ENCODE measurements around the gene PRKAR2A.

The PRKAR2A gene

DNA sequence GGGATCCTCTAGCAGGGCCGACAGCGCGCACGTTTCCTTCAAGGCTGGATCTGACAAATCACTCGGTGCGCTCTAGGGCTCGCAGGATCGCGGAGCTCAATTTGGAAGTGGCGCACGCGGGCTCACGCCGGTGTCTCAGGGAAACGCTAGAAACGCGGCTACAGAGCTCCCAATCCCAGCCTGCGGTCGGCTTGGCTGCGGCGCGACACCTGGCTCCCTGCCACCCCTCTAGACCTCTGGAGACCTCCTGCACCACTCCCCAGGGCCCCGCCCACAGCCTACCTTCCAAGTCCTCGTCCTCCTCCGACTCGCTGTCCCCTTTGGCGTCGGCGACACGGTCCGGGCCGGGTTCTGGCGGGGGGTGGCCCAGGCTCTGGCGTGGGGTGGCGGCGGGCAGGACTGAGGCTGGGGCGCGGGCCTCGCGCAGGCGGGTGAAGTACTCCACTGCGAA, 596 bp downstream of the PRKAR2A start (continued):
- peak; percentile 11; the same call in 1 of the 2 replicates for TF ChIP-seq HIC1 (tag by site-specific recombination; IDR thresholded peaks at IDR 0.05)
- TF ChIP-seq ZNF121 (tag by site-specific recombination; IDR thresholded peaks at IDR 0.05) = no peak
- TF ChIP-seq ZFHX2 (tag by site-specific recombination; conservative IDR thresholded peaks at IDR 0.05) = peak; percentile 73
- peak; percentile 88 for TF ChIP-seq ZBTB48 (tag by site-specific recombination; IDR thresholded peaks at IDR 0.05)
- TF ChIP-seq GLIS2 (tag by site-specific recombination; IDR thresholded peaks at IDR 0.05) = peak; percentile 89
- TF ChIP-seq ZNF621 (tag by site-specific recombination; IDR thresholded peaks at IDR 0.05) = no peak

DNA sequence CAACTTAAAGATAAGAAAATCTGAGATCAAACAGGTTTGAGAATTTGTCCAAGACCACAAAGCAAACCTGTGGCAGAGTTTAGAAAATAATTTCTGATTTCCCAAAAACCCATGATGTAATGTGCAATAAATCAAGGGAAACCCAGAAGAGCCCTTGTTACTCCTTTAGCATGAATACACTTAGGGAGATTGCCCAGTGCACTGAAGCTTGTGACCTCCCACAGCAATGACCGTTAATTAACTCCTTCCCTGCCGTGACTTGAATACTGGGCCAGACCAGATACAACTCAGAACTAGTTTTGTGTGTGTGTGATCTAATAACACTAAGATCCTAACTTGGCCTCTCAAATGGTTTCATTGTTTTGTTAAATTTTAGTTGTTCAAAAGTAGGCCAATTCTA, 2.5 kb downstream of the PRKAR2A start:
- Histone ChIP-seq H3K36me3 (ENCODE audit: control insufficient read depth in 2 of 2, insufficient read depth in 1 of 2, low read length in 2 of 2) (no peaks in the 10 kb centered on the region), H3K4me1 (ENCODE audit: control insufficient read depth, insufficient read depth, low read length) (no peaks in the 10 kb centered on the region), H3K4me3 (ENCODE audit: low read depth, low read length) (no peak overlapping the region), H3K9me3 (ENCODE audit: control insufficient read depth, insufficient read depth, low read depth, low read length) (no peaks in the 10 kb centered on the region), H3K27ac (ENCODE audit: extremely low read depth, low read depth, low read length) (no peak overlapping the region)
- peak; percentile 40; the same call in 1 of the 2 replicates for TF ChIP-seq SP7 (tag by site-specific recombination; IDR thresholded peaks at IDR 0.05)
- TF ChIP-seq FEZF1 (tag by site-specific recombination; IDR thresholded peaks at IDR 0.05) = no peak
- 0 out of 2 replicates have a peak, but pooled peaks have one; percentile 15 for TF ChIP-seq OVOL3 (tag by site-specific recombination; IDR thresholded peaks at IDR 0.05)
- TF ChIP-seq ZBTB6 (tag by site-specific recombination; IDR thresholded peaks at IDR 0.05) = no peak
- no peak for TF ChIP-seq ZNF155 (tag by site-specific recombination; IDR thresholded peaks at IDR 0.05)
- TF ChIP-seq GFI1B (tag by site-specific recombination; IDR thresholded peaks at IDR 0.05) = 0 out of 2 replicates have a peak, but pooled peaks have one; percentile 17
- no peak for TF ChIP-seq YY2 (tag by site-specific recombination; IDR thresholded peaks at IDR 0.05)
- peak; percentile 80 for TF ChIP-seq PRDM6 (tag by site-specific recombination; IDR thresholded peaks at IDR 0.05)
- TF ChIP-seq GLIS1 (tag by site-specific recombination; IDR thresholded peaks at IDR 0.05) = 0 out of 2 replicates have a peak, but pooled peaks have one; percentile 8
- TF ChIP-seq ATF2 (tag by site-specific recombination; IDR thresholded peaks at IDR 0.05; ENCODE audit: low read depth) = peak; percentile 69
- TF ChIP-seq ZNF169 (tag by site-specific recombination; IDR thresholded peaks at IDR 0.05) = no peak
- ChIA-PET CTCF (interaction anchor here (0.6 kb wide), 1 partner anchor 107 kb away, joined by 3 read pairs; no protein-coding TSS in a partner anchor), POLR2A (interaction anchor here (0.9 to 1.2 kb wide), 2 partner anchors 74 to 162 kb away, joined by 3 read pairs; partner anchors contain the start of gene WDR6)

GRCh38 chr3:48837163-48837562, 10.5 kb downstream of the PRKAR2A start:
- POLR2A ChIA-PET = no interaction called here
- TF ChIP-seq ZNF621 (tag by site-specific recombination; IDR thresholded peaks at IDR 0.05) (no peak), ZNF624 (tag by site-specific recombination; IDR thresholded peaks at IDR 0.05) (no peak)

More at GRCh38 chr3:48837163-48837562, 10.5 kb downstream of the PRKAR2A start:
- no peak overlapping the region for H3K27ac ChIP-seq (ENCODE audit: extremely low read depth, low read depth, low read length)
- H3K36me3 ChIP-seq (ENCODE audit: control insufficient read depth in 2 of 2, insufficient read depth in 1 of 2, low read length in 2 of 2) = no peaks in the 10 kb centered on the region
- no peak overlapping the region for H3K4me3 ChIP-seq (ENCODE audit: low read depth, low read length)
- CTCF ChIA-PET = no interaction called here
- H3K4me1 ChIP-seq (ENCODE audit: control insufficient read depth, insufficient read depth, low read length) = no peaks in the 10 kb centered on the region
- H3K9me3 ChIP-seq (ENCODE audit: control insufficient read depth, insufficient read depth, low read depth, low read length) = no peaks in the 10 kb centered on the region

Measured in HEK293 (cell line).